22Rv1 (cell line): ENCODE data around the gene ICAM3.
"Not testable (repeated sequence)": the region's sequence is repeated elsewhere in the genome, so short reads cannot be mapped to it uniquely, and the experiment has no call there.

Experiments
- H3K27ac ChIP-seq: fragments of 450-650 bp; 2 replicates; pipeline ENCODE4 v1.5.1; 2017
- ZFX ChIP-seq: fragments of 450-650 bp; IDR thresholded peaks from 2 replicates; pipeline ENCODE4 v1.6.1; 2017; ENCODE audit warnings: antibody characterized with exemption, borderline replicate concordance
- TF ChIP-seq, protein P1 (sequence below): fragments of 450-650 bp; IDR thresholded peaks from 2 replicates; pipeline ENCODE4 v1.5.1; 2017; ENCODE audit warnings: mild to moderate bottlenecking

Gene ICAM3

DNA sequence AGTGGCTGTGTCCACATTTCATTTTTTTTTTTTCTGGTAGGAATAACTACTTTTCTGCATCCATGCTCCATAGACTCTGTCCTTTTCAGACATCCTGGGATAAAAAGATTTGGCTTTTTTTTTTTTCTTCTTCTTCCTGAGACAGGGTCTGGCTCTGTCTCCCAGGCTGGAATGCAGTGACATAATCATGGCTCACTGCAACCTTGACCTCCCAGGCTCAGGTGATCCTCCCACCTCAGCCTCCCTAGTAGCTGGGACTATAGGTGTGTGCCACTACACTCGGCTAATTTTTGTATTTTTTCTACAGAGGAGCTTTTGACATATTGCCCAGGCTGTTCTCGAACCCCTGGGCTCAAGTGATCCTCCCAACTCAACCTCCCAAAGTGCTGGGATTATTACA lies 4.1 kb upstream of the ICAM3 start:
- no peak overlapping the region for H3K27ac ChIP-seq
- TF ChIP-seq ZFX = no peak
- TF ChIP-seq, protein P1, sequence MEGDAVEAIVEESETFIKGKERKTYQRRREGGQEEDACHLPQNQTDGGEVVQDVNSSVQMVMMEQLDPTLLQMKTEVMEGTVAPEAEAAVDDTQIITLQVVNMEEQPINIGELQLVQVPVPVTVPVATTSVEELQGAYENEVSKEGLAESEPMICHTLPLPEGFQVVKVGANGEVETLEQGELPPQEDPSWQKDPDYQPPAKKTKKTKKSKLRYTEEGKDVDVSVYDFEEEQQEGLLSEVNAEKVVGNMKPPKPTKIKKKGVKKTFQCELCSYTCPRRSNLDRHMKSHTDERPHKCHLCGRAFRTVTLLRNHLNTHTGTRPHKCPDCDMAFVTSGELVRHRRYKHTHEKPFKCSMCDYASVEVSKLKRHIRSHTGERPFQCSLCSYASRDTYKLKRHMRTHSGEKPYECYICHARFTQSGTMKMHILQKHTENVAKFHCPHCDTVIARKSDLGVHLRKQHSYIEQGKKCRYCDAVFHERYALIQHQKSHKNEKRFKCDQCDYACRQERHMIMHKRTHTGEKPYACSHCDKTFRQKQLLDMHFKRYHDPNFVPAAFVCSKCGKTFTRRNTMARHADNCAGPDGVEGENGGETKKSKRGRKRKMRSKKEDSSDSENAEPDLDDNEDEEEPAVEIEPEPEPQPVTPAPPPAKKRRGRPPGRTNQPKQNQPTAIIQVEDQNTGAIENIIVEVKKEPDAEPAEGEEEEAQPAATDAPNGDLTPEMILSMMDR = no peak

DNA sequence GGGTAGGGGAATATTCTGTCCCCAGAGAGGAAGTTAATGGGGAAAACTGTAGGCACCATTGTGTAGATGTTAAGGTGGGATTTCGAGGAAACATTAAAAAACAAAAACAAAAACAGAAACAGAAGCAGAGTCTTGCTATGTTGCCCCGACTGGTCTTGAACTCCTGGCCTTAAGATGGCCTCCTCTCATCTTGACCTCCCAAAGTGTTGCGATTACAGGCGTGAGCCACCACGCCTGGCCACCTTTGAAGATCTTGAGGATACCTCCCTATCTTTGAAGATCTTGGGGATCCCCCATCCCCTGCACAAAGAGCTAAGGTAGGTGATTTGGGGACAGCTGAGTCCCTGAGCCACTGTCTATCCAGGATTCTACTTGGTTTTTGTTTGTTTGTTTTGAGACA lies 553 bp upstream of the ICAM3 start:
- H3K27ac ChIP-seq = no peak overlapping the region
- TF ChIP-seq ZFX = no peak
- TF ChIP-seq, protein P1 = no peak

DNA sequence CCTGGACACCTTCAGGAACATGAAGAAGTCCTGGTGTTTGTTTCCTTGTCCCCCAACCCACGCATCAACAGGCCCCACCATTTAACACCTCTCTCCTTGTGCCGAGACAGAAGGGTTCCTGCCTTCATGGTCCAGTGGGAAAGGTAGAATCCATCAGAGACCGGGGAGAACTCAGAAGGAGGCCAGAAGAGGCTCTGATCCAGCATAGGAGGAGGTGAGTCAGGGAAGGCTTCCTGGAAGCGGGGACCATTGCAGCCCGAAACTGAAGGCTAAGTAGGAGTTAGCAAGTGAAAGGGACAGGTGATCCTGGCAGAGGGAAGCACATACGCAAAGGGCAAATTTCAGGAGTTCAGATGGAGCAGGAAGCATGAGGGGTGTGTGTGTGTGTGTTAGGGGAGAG lies 484 bp downstream of the ICAM3 start:
- TF ChIP-seq, protein P1 = no peak
- TF ChIP-seq ZFX = no peak
- H3K27ac ChIP-seq = no peak overlapping the region

DNA sequence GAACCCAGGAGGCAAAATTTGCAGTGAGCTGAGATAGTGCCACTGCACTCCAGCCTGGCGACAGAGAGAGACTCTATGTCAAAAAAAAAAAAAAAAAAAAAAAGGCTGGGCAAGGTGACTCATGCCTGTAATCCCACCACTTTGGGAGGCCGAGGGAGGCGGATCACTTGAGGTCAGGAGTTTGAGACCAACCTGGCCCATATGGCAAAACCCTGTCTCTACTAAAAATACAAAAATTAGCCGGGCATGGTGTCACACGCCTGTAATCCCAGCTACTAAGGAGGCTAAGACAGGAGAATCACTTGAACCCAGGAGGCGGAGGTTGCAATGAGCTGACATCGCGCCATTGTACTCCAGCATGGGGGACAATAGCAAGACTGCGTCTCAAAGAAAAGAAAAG lies 2.7 kb downstream of the ICAM3 start:
- H3K27ac ChIP-seq = not testable (repeated sequence)

DNA sequence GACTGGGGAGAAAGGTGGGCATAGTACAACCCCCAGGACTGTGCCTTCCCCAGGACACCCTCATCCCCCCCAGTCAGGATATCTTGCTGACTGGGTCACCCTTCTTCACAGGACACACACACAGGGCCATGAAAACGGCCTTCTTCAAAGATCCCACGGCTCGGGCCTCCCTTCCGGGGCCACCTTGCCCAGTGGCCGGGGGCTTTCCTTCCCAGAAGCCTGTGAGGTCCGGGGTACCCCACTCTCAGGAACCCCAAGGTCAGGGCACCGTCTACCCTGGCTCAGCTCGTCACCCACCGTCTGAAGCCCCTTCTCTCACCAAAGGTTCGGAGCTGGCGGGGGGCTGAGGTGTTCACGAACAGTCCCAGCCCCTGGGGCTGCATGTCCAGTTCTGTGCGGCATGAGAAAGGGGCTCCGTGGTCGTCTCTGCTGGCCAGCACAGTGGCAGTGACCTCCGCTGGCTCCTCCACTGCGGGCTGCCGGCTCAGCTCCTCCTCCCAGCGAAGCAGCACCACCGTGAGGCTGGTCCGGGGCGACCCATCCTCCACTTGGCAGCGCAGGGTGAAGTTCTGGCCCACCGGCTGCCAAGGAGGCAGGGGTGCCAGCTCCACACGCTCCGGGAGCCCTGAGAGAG lies 4.0 kb downstream of the ICAM3 start:
- H3K27ac ChIP-seq = peak overlapping the region; percentile 85; the same call in 1 of the 2 replicates
- no peak for TF ChIP-seq ZFX
- TF ChIP-seq, protein P1 = no peak

DNA sequence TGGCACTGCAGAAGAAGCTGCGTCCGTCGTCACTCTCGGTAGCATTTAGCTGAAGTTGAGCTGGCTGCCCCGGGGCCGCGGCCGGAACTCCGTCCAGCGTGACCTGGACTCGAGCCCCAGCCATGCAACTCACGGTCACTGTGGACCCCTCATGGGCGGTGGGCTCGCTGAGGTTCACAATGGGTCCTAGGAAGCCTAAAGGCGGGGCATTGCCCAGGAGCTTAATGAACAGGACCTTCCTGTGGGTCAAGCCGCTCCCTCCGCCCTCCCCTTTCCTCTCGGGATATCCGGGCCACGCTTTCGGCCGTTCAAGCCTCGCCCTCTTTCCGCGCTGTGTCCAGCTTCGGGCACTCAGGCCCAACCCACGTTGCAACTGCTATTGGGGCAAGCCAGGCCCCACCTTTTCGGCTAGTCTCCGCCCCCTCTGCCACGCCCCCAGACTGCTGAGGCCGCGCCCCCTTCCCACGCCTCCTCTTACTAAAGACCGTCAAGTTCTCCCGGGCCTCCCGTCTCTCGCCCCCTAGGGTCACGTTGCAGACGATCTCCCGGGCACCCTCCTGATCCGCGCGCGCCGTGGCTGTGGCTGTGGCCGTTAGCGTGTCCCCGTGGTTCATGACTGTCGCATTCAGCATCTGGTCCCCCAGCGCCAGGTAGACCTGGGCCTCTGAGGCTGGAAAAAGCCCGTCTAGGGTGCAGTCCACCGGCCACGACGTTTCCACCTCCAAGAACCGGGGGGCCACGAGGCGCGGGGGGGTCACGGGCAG lies 4.7 kb downstream of the ICAM3 start:
- TF ChIP-seq, protein P1 = peak; percentile 28; the same call in 1 of the 2 replicates
- no peak for TF ChIP-seq ZFX
- H3K27ac ChIP-seq = peak overlapping the region; percentile 85

DNA sequence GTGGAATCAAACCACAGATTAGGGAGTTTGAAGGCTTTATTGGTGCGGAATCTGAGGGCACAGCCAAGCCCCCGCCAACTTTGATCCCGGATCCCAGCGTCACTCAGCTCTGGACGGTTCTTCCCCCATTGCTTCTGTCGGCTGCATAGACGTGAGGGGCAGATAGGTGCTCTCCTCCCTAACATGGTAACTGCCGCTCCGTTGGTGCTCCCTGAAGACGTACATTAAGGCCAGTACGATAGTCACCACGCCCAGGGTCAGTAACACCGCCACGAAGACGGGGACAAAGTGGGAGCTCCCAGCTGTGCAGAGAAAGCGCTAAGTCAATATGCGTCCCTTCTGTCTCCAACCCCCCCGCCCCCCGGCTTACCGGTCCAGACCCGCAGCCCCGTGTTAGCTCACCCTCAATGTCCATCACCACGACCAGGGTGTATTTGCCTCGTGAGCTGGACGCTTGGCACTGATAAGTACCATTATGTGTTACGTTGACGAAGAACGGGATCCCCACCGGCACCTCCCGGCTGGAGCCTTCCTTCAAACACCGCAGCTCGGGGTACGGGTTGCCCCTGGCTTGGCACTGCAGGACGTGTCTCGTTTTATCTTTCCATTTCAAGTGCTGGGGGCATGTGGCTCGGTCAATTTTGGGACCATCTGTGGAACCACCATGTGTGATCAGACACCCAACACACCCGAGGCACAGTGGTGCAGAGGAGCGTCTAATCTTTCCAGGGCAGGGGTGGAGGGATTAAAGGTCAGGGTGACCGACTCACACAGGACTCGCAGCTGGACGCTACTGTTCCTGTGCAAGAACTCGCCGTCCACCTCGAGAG lies 5.5 kb downstream of the ICAM3 start:
- peak overlapping the region; percentile 85 for H3K27ac ChIP-seq

More for the DNA sequence above, 5.5 kb downstream of the ICAM3 start:
- no peak for TF ChIP-seq ZFX
- TF ChIP-seq, protein P1 = no peak
